Stimulated activated memory B cell treated with anti-CD40 and anti-IgM and Interleukin-4, amounts not matched to agents 10 μg/mL and 1 μg/mL and 100 μg/mL, for 72 hours (primary cell): Measurements from ENCODE around the gene SPSB3.
A peak's percentile ranks its signal among the peaks of the same experiment; 100 is the strongest.

ENCODE experiments used
- ATAC-seq: fragments of 150-1000 bp; cut with Tn5 transposase; 2 replicates; pipeline ENCODE4 v1.10.0; 2021
- H3K27ac Mint-ChIP-seq: one replicate; pipeline ENCODE4 v1.8.0; 2022; ENCODE audit warnings: mild to moderate bottlenecking, mixed read lengths
- H3K27me3 Mint-ChIP-seq: one replicate; pipeline ENCODE4 v1.8.0; 2022; ENCODE audit warnings: mixed read lengths
- H3K36me3 Mint-ChIP-seq: one replicate; pipeline ENCODE4 v1.8.0; 2022; ENCODE audit warnings: mixed read lengths
- H3K4me1 Mint-ChIP-seq: one replicate; pipeline ENCODE4 v1.8.0; 2022; ENCODE audit warnings: mixed read lengths
- H3K4me3 Mint-ChIP-seq: one replicate; pipeline ENCODE4 v1.8.0; 2022; ENCODE audit warnings: mild to moderate bottlenecking, moderate library complexity, mixed read lengths
- H3K9me3 Mint-ChIP-seq: one replicate; pipeline ENCODE4 v1.8.0; 2022; ENCODE audit warnings: mixed read lengths

The SPSB3 gene

GRCh38 chr16:1782408-1783264, at the start of gene SPSB3, which contains the start of gene NUBP2:
TSS of gene SPSB3 (minus strand) at chr16:1782571. CDS start at chr16:1781483, 1,088 bp downstream.
TSS of gene NUBP2 (plus strand) at chr16:1782960. CDS start at chr16:1783021, 61 bp downstream.
- peaks cover 7% of the 10 kb centered on the region for H3K36me3 Mint-ChIP-seq
- ATAC-seq, result peak; percentile 95
- peak within 1 kb of the TSS; percentile 90 for H3K4me3 Mint-ChIP-seq
- peak within 1 kb of the TSS; percentile 81 for H3K27ac Mint-ChIP-seq
- H3K9me3 Mint-ChIP-seq, result no peaks in the 10 kb centered on the region
- peaks cover 33% of the 10 kb centered on the region for H3K4me1 Mint-ChIP-seq
- H3K27me3 Mint-ChIP-seq, result no peaks in the 10 kb centered on the region

GRCh38 chr16:1831186-1832075, 49.1 kb upstream of the SPSB3 start:
- peaks cover 5% of the 10 kb centered on the region for H3K36me3 Mint-ChIP-seq
- no peak overlapping the region for H3K27ac Mint-ChIP-seq
- no peak for ATAC-seq
- peaks cover 29% of the 10 kb centered on the region for H3K4me1 Mint-ChIP-seq
- H3K4me3 Mint-ChIP-seq, result no peak overlapping the region
- no peaks in the 10 kb centered on the region for H3K27me3 Mint-ChIP-seq
- no peaks in the 10 kb centered on the region for H3K9me3 Mint-ChIP-seq

- no peak for ATAC-seq
- H3K27ac Mint-ChIP-seq, result no peak overlapping the region
- H3K4me1 Mint-ChIP-seq, result peaks cover 29% of the 10 kb centered on the region
- no peaks in the 10 kb centered on the region for H3K27me3 Mint-ChIP-seq
- peaks cover 5% of the 10 kb centered on the region for H3K36me3 Mint-ChIP-seq
- no peak overlapping the region for H3K4me3 Mint-ChIP-seq
- no peaks in the 10 kb centered on the region for H3K9me3 Mint-ChIP-seq
Observed at GRCh38 chr16:1830213-1830612, 47.8 kb upstream of the SPSB3 start.

- Mint-ChIP-seq H3K27ac (no peak overlapping the region), H3K27me3 (no peaks in the 10 kb centered on the region), H3K4me1 (peaks cover 41% of the 10 kb centered on the region), H3K36me3 (peaks cover 5% of the 10 kb centered on the region), H3K4me3 (no peak overlapping the region), H3K9me3 (no peaks in the 10 kb centered on the region)
- ATAC-seq, result no peak
Observed at GRCh38 chr16:1828645-1829410, 46.5 kb upstream of the SPSB3 start.

- peak within 1 kb of the TSS; percentile 80 for H3K27ac Mint-ChIP-seq
- H3K36me3 Mint-ChIP-seq, result no peaks in the 10 kb centered on the region
- H3K4me3 Mint-ChIP-seq, result peak within 1 kb of the TSS; percentile 81
- ATAC-seq, result peak; percentile 95
- no peaks in the 10 kb centered on the region for H3K27me3 Mint-ChIP-seq
- no peaks in the 10 kb centered on the region for H3K9me3 Mint-ChIP-seq
- peaks cover 43% of the 10 kb centered on the region for H3K4me1 Mint-ChIP-seq
Observed at GRCh38 chr16:1826691-1827573, 44.6 kb upstream of the SPSB3 start, which contains the start of the genes FAHD1 and HAGH. TSS of gene FAHD1 (plus strand) at chr16:1827206. CDS start at chr16:1827239, 33 bp downstream. TSS of gene HAGH (minus strand) at chr16:1826825. CDS start at chr16:1826787, 38 bp downstream.

- no peaks in the 10 kb centered on the region for H3K27me3 Mint-ChIP-seq
- ATAC-seq, result peak; percentile 83
- H3K4me3 Mint-ChIP-seq, result peak overlapping the region; percentile 71
- H3K27ac Mint-ChIP-seq, result peak overlapping the region; percentile 80
- H3K36me3 Mint-ChIP-seq, result no peaks in the 10 kb centered on the region
- no peaks in the 10 kb centered on the region for H3K9me3 Mint-ChIP-seq
- peaks cover 43% of the 10 kb centered on the region for H3K4me1 Mint-ChIP-seq
Observed at GRCh38 chr16:1825864-1826690, 43.7 kb upstream of the SPSB3 start.

GRCh38 chr16:1825381-1825863, 43.1 kb upstream of the SPSB3 start:
- H3K27ac Mint-ChIP-seq, result no peak overlapping the region
- no peaks in the 10 kb centered on the region for H3K36me3 Mint-ChIP-seq
- H3K4me3 Mint-ChIP-seq, result peak overlapping the region; percentile 71
- no peak for ATAC-seq
- no peaks in the 10 kb centered on the region for H3K27me3 Mint-ChIP-seq
- H3K9me3 Mint-ChIP-seq, result no peaks in the 10 kb centered on the region
- peaks cover 37% of the 10 kb centered on the region for H3K4me1 Mint-ChIP-seq

GRCh38 chr16:1823821-1824220, 41.5 kb upstream of the SPSB3 start:
- Mint-ChIP-seq H3K27ac (no peak overlapping the region), H3K36me3 (no peaks in the 10 kb centered on the region), H3K9me3 (no peaks in the 10 kb centered on the region), H3K4me3 (no peak overlapping the region), H3K4me1 (peaks cover 22% of the 10 kb centered on the region), H3K27me3 (no peaks in the 10 kb centered on the region)
- no peak for ATAC-seq

- H3K36me3 Mint-ChIP-seq, result peaks cover 1% of the 10 kb centered on the region
- no peak for ATAC-seq
- no peaks in the 10 kb centered on the region for H3K9me3 Mint-ChIP-seq
- H3K27ac Mint-ChIP-seq, result no peak overlapping the region
- H3K4me1 Mint-ChIP-seq, result peaks cover 20% of the 10 kb centered on the region
- H3K4me3 Mint-ChIP-seq, result no peak overlapping the region
- no peaks in the 10 kb centered on the region for H3K27me3 Mint-ChIP-seq
Observed at GRCh38 chr16:1822801-1823200, 40.4 kb upstream of the SPSB3 start.

GRCh38 chr16:1821861-1822611, 39.7 kb upstream of the SPSB3 start:
- Mint-ChIP-seq H3K27ac (no peak overlapping the region), H3K4me1 (peaks cover 14% of the 10 kb centered on the region), H3K4me3 (no peak overlapping the region), H3K9me3 (no peaks in the 10 kb centered on the region), H3K36me3 (peaks cover 9% of the 10 kb centered on the region), H3K27me3 (no peaks in the 10 kb centered on the region)
- ATAC-seq, result no peak

GRCh38 chr16:1820946-1821290, 38.5 kb upstream of the SPSB3 start:
- no peak for ATAC-seq
- Mint-ChIP-seq H3K27me3 (no peaks in the 10 kb centered on the region), H3K27ac (no peak overlapping the region), H3K4me3 (no peak overlapping the region), H3K9me3 (no peaks in the 10 kb centered on the region), H3K36me3 (peaks cover 9% of the 10 kb centered on the region), H3K4me1 (peaks cover 14% of the 10 kb centered on the region)

- no peak for ATAC-seq
- Mint-ChIP-seq H3K9me3 (no peaks in the 10 kb centered on the region), H3K27ac (no peak overlapping the region), H3K4me3 (no peak overlapping the region), H3K4me1 (peaks cover 14% of the 10 kb centered on the region), H3K36me3 (peaks cover 12% of the 10 kb centered on the region), H3K27me3 (no peaks in the 10 kb centered on the region)
Observed at GRCh38 chr16:1820096-1820945, 38.0 kb upstream of the SPSB3 start.
